Natural killer cell (primary cell): ENCODE data around the gene SLC22A12. TPM values are rescaled to one million over a fixed set of nuclear protein-coding genes. Genes with fewer than 3 reads are reported as not detected.

Source experiments
- ATAC-seq, 3 donors: fragments of 150-1000 bp in 2 of 3; fragments of 200-7000 bp in 1 of 3; cut with Tn5 transposase; 1 replicate in 1 of 3; 2 replicates in 2 of 3; pipeline ENCODE4 v1.10.0; 2021; ENCODE audit warnings: mild to moderate bottlenecking in 2 of 3, moderate library complexity in 2 of 3
- DNase-seq, 2 donors: peaks; one replicate each; pipeline versions ENCODE4 v3.0.0 to v3.0.0-alpha.2; 2013 to 2021; ENCODE audit warnings: mixed read lengths in 1 of 2
- H3K27ac ChIP-seq: one replicate; pipeline ENCODE4 v1.5.1; 2013; ENCODE audit warnings: mild to moderate bottlenecking, low read length
- H3K27me3 ChIP-seq: one replicate; pipeline ENCODE4 v1.6.1; 2013; ENCODE audit warnings: low read length; ENCODE audit not compliant: control insufficient read depth, insufficient read depth
- H3K36me3 ChIP-seq: one replicate; pipeline ENCODE4 v1.6.1; 2013; ENCODE audit warnings: low read length; ENCODE audit not compliant: control insufficient read depth, insufficient read depth
- H3K4me1 ChIP-seq: one replicate; pipeline ENCODE4 v1.6.1; 2013; ENCODE audit warnings: low read length; ENCODE audit not compliant: control insufficient read depth, insufficient read depth
- H3K4me3 ChIP-seq: one replicate; pipeline ENCODE4 v1.5.1; 2013; ENCODE audit warnings: low read length
- H3K9me3 ChIP-seq: one replicate; pipeline ENCODE4 v1.6.1; 2013; ENCODE audit warnings: low read length; ENCODE audit not compliant: control insufficient read depth, insufficient read depth
- H3K27ac Mint-ChIP-seq, 2 donors: one replicate each; pipeline ENCODE4 v1.8.0; 2022; ENCODE audit warnings: mild to moderate bottlenecking in 2 of 2, mixed read lengths in 2 of 2, moderate library complexity in 1 of 2
- H3K27me3 Mint-ChIP-seq, 2 donors: one replicate each; pipeline ENCODE4 v1.8.0; 2022; ENCODE audit warnings: low read depth in 2 of 2, mixed read lengths in 2 of 2
- H3K36me3 Mint-ChIP-seq: one replicate; pipeline ENCODE4 v1.8.0; 2022; ENCODE audit warnings: mixed read lengths
- H3K4me1 Mint-ChIP-seq, 2 donors: one replicate each; pipeline ENCODE4 v1.8.0; 2022; ENCODE audit warnings: mixed read lengths in 2 of 2
- H3K4me3 Mint-ChIP-seq: one replicate; pipeline ENCODE4 v1.8.0; 2022; ENCODE audit warnings: mild to moderate bottlenecking, moderate library complexity, mixed read lengths
- H3K9me3 Mint-ChIP-seq, 2 donors: one replicate each; pipeline ENCODE4 v1.8.0; 2022; ENCODE audit warnings: mixed read lengths in 2 of 2
- CTCF ChIP-seq: fragments of 200-600 bp; IDR thresholded peaks from one replicate; pipeline ENCODE4 v1.8.0; 2022; ENCODE audit warnings: antibody characterized with exemption
- WGBS: methylation state at CpG from one replicate; pipeline ENCODE4 v1.1.7; 2013; ENCODE audit warnings: missing lambda C conversion rate; ENCODE audit not compliant: insufficient coverage; 5-methylcytosine and 5-hydroxymethylcytosine counted together
- intact Hi-C: fragments of 100-400 bp; cut with micrococcal nuclease; formaldehyde crosslinking; loops from one replicate; pipeline ENCODE4 v1.14.2; 2022
- total RNA-seq, 4 donors: library from RNA; stranded (reverse); fragments of 120-200 nt in 1 of 4; gene quantifications; one replicate each; pipeline versions ENCODE4 v1.2.3 to v1.2.4, GENCODE V29; 2013 to 2022

SLC22A12 gene
- total RNA-seq, 3 donors from 2014 or later (not counting 1 experiment from before 2014, with no cell fraction given): not detected

- Histone ChIP-seq H3K4me1 (peaks cover 10% of the 10 kb centered on the region), H3K4me3 (no peak overlapping the region), H3K36me3 (no peaks in the 10 kb centered on the region), H3K27me3 (no peaks in the 10 kb centered on the region), H3K27ac (no peak overlapping the region), H3K9me3 (no peaks in the 10 kb centered on the region)
- Mint-ChIP-seq H3K4me3 (no peak overlapping the region), H3K27ac (no peak overlapping the region), H3K9me3 (no peaks in the 10 kb centered on the region), H3K4me1 (peaks cover 0 to 4% of the 10 kb centered on the region in 2 donors), H3K27me3 (no peaks in the 10 kb centered on the region), H3K36me3 (no peaks in the 10 kb centered on the region)
- TF ChIP-seq CTCF: no peak
- 74% methylated on average over 13 of the region's 13 CpGs for WGBS
- DNase-seq (no peak), ATAC-seq (no peak)
- intact Hi-C loops: no loop called here
Measured at GRCh38 chr11:64620381-64620971, 29.5 kb downstream of the SLC22A12 start.

GRCh38 chr11:64621283-64622019 is 30.4 kb downstream of the SLC22A12 start:
- intact Hi-C loops: no loop called here

GRCh38 chr11:64622681-64623080 is 31.7 kb downstream of the SLC22A12 start:
- H3K36me3 Mint-ChIP-seq: no peaks in the 10 kb centered on the region
- Histone ChIP-seq H3K36me3 (no peaks in the 10 kb centered on the region), H3K27me3 (no peaks in the 10 kb centered on the region), H3K27ac (no peak overlapping the region), H3K9me3 (no peaks in the 10 kb centered on the region), H3K4me1 (peaks cover 10% of the 10 kb centered on the region), H3K4me3 (no peak overlapping the region)
- ATAC-seq (no peak), DNase-seq (no peak)
- H3K27me3 Mint-ChIP-seq: no peaks in the 10 kb centered on the region
- no peak overlapping the region for H3K4me3 Mint-ChIP-seq
- H3K4me1 Mint-ChIP-seq: peaks cover 0 to 4% of the 10 kb centered on the region in 2 donors
- no peak overlapping the region for H3K27ac Mint-ChIP-seq
- no peak for TF ChIP-seq CTCF
- WGBS: 91% methylated on average over 17 of the region's 19 CpGs
- intact Hi-C loops: no loop called here
- no peaks in the 10 kb centered on the region for H3K9me3 Mint-ChIP-seq

More at GRCh38 chr11:64621283-64622019, 30.4 kb downstream of the SLC22A12 start:
- Mint-ChIP-seq H3K36me3 (no peaks in the 10 kb centered on the region), H3K4me3 (no peak overlapping the region), H3K9me3 (no peaks in the 10 kb centered on the region), H3K27ac (no peak overlapping the region), H3K4me1 (peaks cover 0 to 4% of the 10 kb centered on the region in 2 donors), H3K27me3 (no peaks in the 10 kb centered on the region)
- WGBS: 31% methylated on average over 4 of the region's 5 CpGs
- no peak for DNase-seq
- no peak for ATAC-seq
- no peak overlapping the region for H3K27ac ChIP-seq
- H3K4me1 ChIP-seq: peaks cover 10% of the 10 kb centered on the region
- no peaks in the 10 kb centered on the region for H3K27me3 ChIP-seq
- no peak for TF ChIP-seq CTCF
- H3K36me3 ChIP-seq: no peaks in the 10 kb centered on the region
- no peak overlapping the region for H3K4me3 ChIP-seq
- H3K9me3 ChIP-seq: no peaks in the 10 kb centered on the region
